ENCODE results near the gene CDH11. TPM values are rescaled to one million over a fixed set of nuclear protein-coding genes. Genes with fewer than 3 reads are reported as not detected.
A peak's percentile ranks its signal among the peaks of the same experiment; 100 is the strongest.

Gene CDH11, protein sequence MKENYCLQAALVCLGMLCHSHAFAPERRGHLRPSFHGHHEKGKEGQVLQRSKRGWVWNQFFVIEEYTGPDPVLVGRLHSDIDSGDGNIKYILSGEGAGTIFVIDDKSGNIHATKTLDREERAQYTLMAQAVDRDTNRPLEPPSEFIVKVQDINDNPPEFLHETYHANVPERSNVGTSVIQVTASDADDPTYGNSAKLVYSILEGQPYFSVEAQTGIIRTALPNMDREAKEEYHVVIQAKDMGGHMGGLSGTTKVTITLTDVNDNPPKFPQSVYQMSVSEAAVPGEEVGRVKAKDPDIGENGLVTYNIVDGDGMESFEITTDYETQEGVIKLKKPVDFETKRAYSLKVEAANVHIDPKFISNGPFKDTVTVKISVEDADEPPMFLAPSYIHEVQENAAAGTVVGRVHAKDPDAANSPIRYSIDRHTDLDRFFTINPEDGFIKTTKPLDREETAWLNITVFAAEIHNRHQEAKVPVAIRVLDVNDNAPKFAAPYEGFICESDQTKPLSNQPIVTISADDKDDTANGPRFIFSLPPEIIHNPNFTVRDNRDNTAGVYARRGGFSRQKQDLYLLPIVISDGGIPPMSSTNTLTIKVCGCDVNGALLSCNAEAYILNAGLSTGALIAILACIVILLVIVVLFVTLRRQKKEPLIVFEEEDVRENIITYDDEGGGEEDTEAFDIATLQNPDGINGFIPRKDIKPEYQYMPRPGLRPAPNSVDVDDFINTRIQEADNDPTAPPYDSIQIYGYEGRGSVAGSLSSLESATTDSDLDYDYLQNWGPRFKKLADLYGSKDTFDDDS
- 80.9 TPM for total RNA-seq

GRCh38 chr16:65121870-65122723 is at the start of gene CDH11:
Gene CDH11, minus strand, starts transcription at chr16:65122063. Its CDS starts 117,194 bp downstream, at chr16:65004869.
- Histone ChIP-seq H3K36me3 (ENCODE audit: control insufficient read depth in 3 of 3, insufficient read depth in 3 of 3, low read length in 3 of 3) (no peaks in the 10 kb centered on the region), H3K27ac (ENCODE audit: low read depth, low read length) (peak within 1 kb of the TSS; percentile 74), H3K4me1 (ENCODE audit: control insufficient read depth in 3 of 3, insufficient read depth in 3 of 3, low read length in 3 of 3) (peaks cover 18 to 27% (median 20%) of the 10 kb centered on the region in 3 donors), H3K27me3 (ENCODE audit: control insufficient read depth in 3 of 3, insufficient read depth in 3 of 3, low read length in 3 of 3) (peaks cover 18 to 31% (median 30%) of the 10 kb centered on the region in 3 donors), H3K4me3 (ENCODE audit: low read length in 3 of 3) (peak within 1 kb of the TSS; percentile 69 to 77 (median 73)), H3K9ac (ENCODE audit: low read depth in 1 of 3, low read length in 3 of 3) (peak within 1 kb of the TSS; percentile 61 to 76 (median 71)), H3K9me3 (ENCODE audit: control insufficient read depth in 3 of 3, low read length in 3 of 3) (no peaks in the 10 kb centered on the region)

GRCh38 chr16:65154321-65154720 is 32.5 kb upstream of the CDH11 start:
- Histone ChIP-seq H3K36me3 (ENCODE audit: control insufficient read depth in 3 of 3, insufficient read depth in 3 of 3, low read length in 3 of 3) (no peaks in the 10 kb centered on the region), H3K27ac (ENCODE audit: low read depth, low read length) (no peak overlapping the region), H3K4me3 (ENCODE audit: low read length in 3 of 3) (no peak overlapping the region), H3K4me1 (ENCODE audit: control insufficient read depth in 3 of 3, insufficient read depth in 3 of 3, low read length in 3 of 3) (no peaks in the 10 kb centered on the region), H3K9me3 (ENCODE audit: control insufficient read depth in 3 of 3, low read length in 3 of 3) (no peaks in the 10 kb centered on the region), H3K27me3 (ENCODE audit: control insufficient read depth in 3 of 3, insufficient read depth in 3 of 3, low read length in 3 of 3) (no peaks in the 10 kb centered on the region), H3K9ac (ENCODE audit: low read depth in 1 of 3, low read length in 3 of 3) (no peak overlapping the region)

- Histone ChIP-seq H3K27ac (ENCODE audit: low read depth, low read length) (no peak overlapping the region), H3K27me3 (ENCODE audit: control insufficient read depth in 3 of 3, insufficient read depth in 3 of 3, low read length in 3 of 3) (no peaks in the 10 kb centered on the region), H3K9me3 (ENCODE audit: control insufficient read depth in 3 of 3, low read length in 3 of 3) (no peaks in the 10 kb centered on the region), H3K4me3 (ENCODE audit: low read length in 3 of 3) (no peak overlapping the region), H3K4me1 (ENCODE audit: control insufficient read depth in 3 of 3, insufficient read depth in 3 of 3, low read length in 3 of 3) (no peaks in the 10 kb centered on the region), H3K36me3 (ENCODE audit: control insufficient read depth in 3 of 3, insufficient read depth in 3 of 3, low read length in 3 of 3) (no peaks in the 10 kb centered on the region), H3K9ac (ENCODE audit: low read depth in 1 of 3, low read length in 3 of 3) (no peak overlapping the region)
Measured at GRCh38 chr16:65153365-65154105, 31.7 kb upstream of the CDH11 start.

DNA sequence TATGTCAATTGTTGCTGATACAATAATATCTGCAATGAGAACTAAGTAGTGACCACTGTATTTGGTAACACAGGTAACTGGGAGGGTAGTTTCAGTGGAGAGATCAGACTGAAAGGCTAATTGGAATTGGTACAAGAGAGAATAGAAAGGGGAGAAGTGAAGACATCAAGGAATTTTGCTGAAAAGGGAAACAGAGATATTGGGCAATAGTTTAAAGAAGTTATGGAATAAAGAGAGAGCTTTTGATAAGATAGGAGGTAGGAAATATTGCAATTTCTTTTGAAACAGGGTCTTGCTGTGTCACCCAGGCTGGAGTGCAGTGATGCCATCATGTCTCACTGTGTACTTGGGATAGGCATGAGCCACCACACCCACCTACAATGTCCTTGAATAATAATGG is 26.9 kb upstream of the CDH11 start:
- no peak overlapping the region for H3K9ac ChIP-seq (ENCODE audit: low read depth in 1 of 3, low read length in 3 of 3)
- no peaks in the 10 kb centered on the region for H3K9me3 ChIP-seq (ENCODE audit: control insufficient read depth in 3 of 3, low read length in 3 of 3)
- no peaks in the 10 kb centered on the region for H3K36me3 ChIP-seq (ENCODE audit: control insufficient read depth in 3 of 3, insufficient read depth in 3 of 3, low read length in 3 of 3)
- no peak overlapping the region for H3K27ac ChIP-seq (ENCODE audit: low read depth, low read length)
- no peaks in the 10 kb centered on the region for H3K4me1 ChIP-seq (ENCODE audit: control insufficient read depth in 3 of 3, insufficient read depth in 3 of 3, low read length in 3 of 3)
- H3K4me3 ChIP-seq (ENCODE audit: low read length in 3 of 3) = no peak overlapping the region
- H3K27me3 ChIP-seq (ENCODE audit: control insufficient read depth in 3 of 3, insufficient read depth in 3 of 3, low read length in 3 of 3) = no peaks in the 10 kb centered on the region

DNA sequence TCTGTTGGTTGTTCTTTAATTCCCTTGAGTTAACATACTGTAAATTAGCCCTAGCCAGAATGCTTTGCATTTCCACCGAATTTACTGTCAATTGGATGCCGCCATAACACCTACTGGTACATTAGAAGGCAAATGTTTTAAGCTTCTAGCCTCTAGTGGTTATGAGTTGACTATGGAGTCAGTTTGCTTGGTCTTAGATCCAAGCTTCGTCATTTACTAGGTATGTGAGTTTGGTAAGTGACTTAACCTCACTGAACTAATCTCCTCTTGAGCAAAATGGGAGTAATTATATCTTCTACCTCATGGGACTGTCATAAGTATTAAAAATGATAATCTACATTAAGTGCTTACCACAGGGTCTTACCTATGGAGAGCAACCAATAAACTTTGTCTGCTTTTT is 20.4 kb upstream of the CDH11 start:
- Histone ChIP-seq H3K27me3 (ENCODE audit: control insufficient read depth in 3 of 3, insufficient read depth in 3 of 3, low read length in 3 of 3) (no peaks in the 10 kb centered on the region), H3K9ac (ENCODE audit: low read depth in 1 of 3, low read length in 3 of 3) (no peak overlapping the region), H3K27ac (ENCODE audit: low read depth, low read length) (no peak overlapping the region), H3K4me3 (ENCODE audit: low read length in 3 of 3) (no peak overlapping the region), H3K4me1 (ENCODE audit: control insufficient read depth in 3 of 3, insufficient read depth in 3 of 3, low read length in 3 of 3) (no peaks in the 10 kb centered on the region), H3K9me3 (ENCODE audit: control insufficient read depth in 3 of 3, low read length in 3 of 3) (no peaks in the 10 kb centered on the region), H3K36me3 (ENCODE audit: control insufficient read depth in 3 of 3, insufficient read depth in 3 of 3, low read length in 3 of 3) (no peaks in the 10 kb centered on the region)

DNA sequence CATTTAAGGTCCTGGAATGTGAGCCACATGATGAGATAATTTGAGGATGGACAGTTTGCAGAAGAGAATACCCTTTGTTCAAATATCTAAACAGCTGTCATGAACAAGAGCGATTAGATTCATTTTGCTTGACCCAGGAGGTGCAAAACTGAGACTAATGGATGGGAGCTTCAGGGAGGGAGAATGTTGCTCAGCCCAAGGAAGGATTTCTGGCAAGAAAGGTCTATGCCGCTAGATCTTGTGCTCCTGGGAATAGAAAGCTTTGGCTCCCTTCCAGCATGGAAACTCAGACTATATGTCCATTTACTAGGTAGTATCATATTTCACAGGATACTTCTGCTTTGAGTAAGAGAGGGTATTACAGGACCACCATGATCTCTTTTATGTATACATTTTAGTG is 14.8 kb upstream of the CDH11 start:
- Histone ChIP-seq H3K9me3 (ENCODE audit: control insufficient read depth in 3 of 3, low read length in 3 of 3) (no peaks in the 10 kb centered on the region), H3K27ac (ENCODE audit: low read depth, low read length) (no peak overlapping the region), H3K27me3 (ENCODE audit: control insufficient read depth in 3 of 3, insufficient read depth in 3 of 3, low read length in 3 of 3) (no peaks in the 10 kb centered on the region), H3K9ac (ENCODE audit: low read depth in 1 of 3, low read length in 3 of 3) (no peak overlapping the region), H3K4me1 (ENCODE audit: control insufficient read depth in 3 of 3, insufficient read depth in 3 of 3, low read length in 3 of 3) (no peaks in the 10 kb centered on the region), H3K4me3 (ENCODE audit: low read length in 3 of 3) (no peak overlapping the region), H3K36me3 (ENCODE audit: control insufficient read depth in 3 of 3, insufficient read depth in 3 of 3, low read length in 3 of 3) (no peaks in the 10 kb centered on the region)

- H3K27me3 ChIP-seq (ENCODE audit: control insufficient read depth in 3 of 3, insufficient read depth in 3 of 3, low read length in 3 of 3) = peaks cover 6 to 22% (median 17%) of the 10 kb centered on the region in 3 donors
Measured at GRCh38 chr16:65126845-65127624, 5.2 kb upstream of the CDH11 start.

GRCh38 chr16:65125871-65126270 is 4.0 kb upstream of the CDH11 start:
- H3K9ac ChIP-seq (ENCODE audit: low read depth in 1 of 3, low read length in 3 of 3) = no peak overlapping the region
- H3K27me3 ChIP-seq (ENCODE audit: control insufficient read depth in 3 of 3, insufficient read depth in 3 of 3, low read length in 3 of 3) = peaks cover 9 to 28% (median 22%) of the 10 kb centered on the region in 3 donors

More at GRCh38 chr16:65126845-65127624, 5.2 kb upstream of the CDH11 start:
- no peak overlapping the region for H3K27ac ChIP-seq (ENCODE audit: low read depth, low read length)
- H3K4me3 ChIP-seq (ENCODE audit: low read length in 3 of 3) = no peak overlapping the region
- H3K36me3 ChIP-seq (ENCODE audit: control insufficient read depth in 3 of 3, insufficient read depth in 3 of 3, low read length in 3 of 3) = no peaks in the 10 kb centered on the region
- H3K9me3 ChIP-seq (ENCODE audit: control insufficient read depth in 3 of 3, low read length in 3 of 3) = no peaks in the 10 kb centered on the region
- peaks cover 13 to 18% (median 13%) of the 10 kb centered on the region in 3 donors for H3K4me1 ChIP-seq (ENCODE audit: control insufficient read depth in 3 of 3, insufficient read depth in 3 of 3, low read length in 3 of 3)
- no peak overlapping the region for H3K9ac ChIP-seq (ENCODE audit: low read depth in 1 of 3, low read length in 3 of 3)

More at GRCh38 chr16:65125871-65126270, 4.0 kb upstream of the CDH11 start:
- H3K9me3 ChIP-seq (ENCODE audit: control insufficient read depth in 3 of 3, low read length in 3 of 3) = no peaks in the 10 kb centered on the region
- H3K27ac ChIP-seq (ENCODE audit: low read depth, low read length) = no peak overlapping the region
- H3K4me3 ChIP-seq (ENCODE audit: low read length in 3 of 3) = no peak overlapping the region
- H3K4me1 ChIP-seq (ENCODE audit: control insufficient read depth in 3 of 3, insufficient read depth in 3 of 3, low read length in 3 of 3) = peaks cover 16 to 24% (median 18%) of the 10 kb centered on the region in 3 donors
- H3K36me3 ChIP-seq (ENCODE audit: control insufficient read depth in 3 of 3, insufficient read depth in 3 of 3, low read length in 3 of 3) = no peaks in the 10 kb centered on the region
